HUES64 (cell line): Measurements from ENCODE around the gene SGCE.

ENCODE experiments used
- H3K27ac ChIP-seq: 2 replicates; pipeline ENCODE4 v1.7.0; 2013; ENCODE audit warnings: low read depth, low read length, inconsistent platforms
- H3K27me3 ChIP-seq: 2 replicates; pipeline ENCODE4 v1.6.1; 2013; ENCODE audit warnings: mild to moderate bottlenecking, low read length; ENCODE audit not compliant: insufficient read depth
- H3K36me3 ChIP-seq: 2 replicates; pipeline ENCODE4 v1.6.1; 2013; ENCODE audit warnings: mild to moderate bottlenecking, low read length; ENCODE audit not compliant: insufficient read depth
- H3K4me1 ChIP-seq: 2 replicates; pipeline ENCODE4 v1.6.1; 2013; ENCODE audit warnings: mild to moderate bottlenecking, low read length, moderate library complexity; ENCODE audit not compliant: insufficient read depth
- H3K4me3 ChIP-seq: 2 replicates; pipeline ENCODE4 v1.5.1; 2013; ENCODE audit warnings: mild to moderate bottlenecking, low read length, moderate library complexity
- H3K9ac ChIP-seq: 2 replicates; pipeline ENCODE4 v1.6.1; 2013; ENCODE audit warnings: mild to moderate bottlenecking, low read depth, low read length
- H3K9me3 ChIP-seq: 2 replicates; pipeline ENCODE4 v1.6.1; 2013; ENCODE audit warnings: low read depth, low read length; ENCODE audit not compliant: insufficient read depth
- WGBS: fragments of 150-250, 120-280 bp; methylation state at CpG from one replicate; pipeline ENCODE4 v1.1.7; 2013; ENCODE audit warnings: missing lambda C conversion rate; 5-methylcytosine and 5-hydroxymethylcytosine counted together

Gene SGCE

GRCh38 chr7:94642838-94643653, 12.9 kb downstream of the SGCE start:
- peaks cover 25% of the 10 kb centered on the region for H3K4me1 ChIP-seq
- no CpG with 5 or more reads among the region's 2 CpGs for WGBS
- no peak overlapping the region for H3K4me3 ChIP-seq
- H3K27me3 ChIP-seq = no peaks in the 10 kb centered on the region
- no peaks in the 10 kb centered on the region for H3K36me3 ChIP-seq
- no peak overlapping the region for H3K9ac ChIP-seq
- H3K9me3 ChIP-seq = no peaks in the 10 kb centered on the region
- H3K27ac ChIP-seq = no peak overlapping the region

DNA sequence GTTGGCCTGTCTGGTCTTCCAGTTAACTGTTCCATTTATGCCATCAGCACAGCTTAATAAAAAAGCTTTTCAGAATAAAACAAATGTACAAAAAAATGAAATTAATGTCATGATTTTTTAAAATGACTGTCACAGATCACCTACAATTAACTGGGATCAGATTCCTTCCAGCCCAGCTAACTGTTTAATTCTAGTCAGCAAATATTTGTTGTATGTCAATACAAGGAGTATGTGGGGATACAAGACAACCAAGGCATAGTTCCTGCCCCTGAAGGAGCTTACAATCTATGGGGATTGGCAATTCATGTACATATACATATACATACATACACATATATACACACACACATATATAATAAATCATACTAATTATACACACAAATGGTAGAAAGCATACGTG, 16.5 kb downstream of the SGCE start:
- Histone ChIP-seq H3K4me3 (no peak overlapping the region), H3K9ac (no peak overlapping the region), H3K9me3 (no peaks in the 10 kb centered on the region), H3K36me3 (no peaks in the 10 kb centered on the region), H3K27ac (no peak overlapping the region), H3K27me3 (no peaks in the 10 kb centered on the region), H3K4me1 (peaks cover 12% of the 10 kb centered on the region)
- WGBS = 91% methylated on average over 1 of the region's 1 CpG

DNA sequence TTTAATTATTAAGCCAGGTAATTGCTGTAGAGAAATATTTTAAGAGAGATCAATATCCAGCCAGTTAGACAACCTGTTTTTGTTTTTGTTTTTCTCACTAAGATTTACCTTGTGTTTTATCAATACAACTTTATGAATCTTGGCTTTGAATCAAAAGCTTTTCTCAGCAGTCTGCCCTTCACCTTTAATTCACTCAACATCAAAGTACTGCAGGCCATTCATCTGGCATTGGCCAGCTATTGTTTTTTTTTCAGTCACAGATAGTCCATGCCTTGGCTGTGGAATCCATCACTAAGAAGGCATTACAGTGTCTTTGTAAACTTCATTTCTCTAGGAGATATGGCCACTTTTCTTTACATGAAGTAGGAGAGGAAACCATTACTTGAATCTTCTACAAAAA, 20.2 kb downstream of the SGCE start:
- H3K9ac ChIP-seq = no peak overlapping the region
- no peak overlapping the region for H3K27ac ChIP-seq
- H3K36me3 ChIP-seq = no peaks in the 10 kb centered on the region
- peaks cover 17% of the 10 kb centered on the region for H3K4me1 ChIP-seq
- H3K27me3 ChIP-seq = no peaks in the 10 kb centered on the region
- H3K4me3 ChIP-seq = no peak overlapping the region
- no peaks in the 10 kb centered on the region for H3K9me3 ChIP-seq

GRCh38 chr7:94634502-94634901, 21.4 kb downstream of the SGCE start:
- WGBS = 96% methylated on average over 6 of the region's 6 CpGs
- H3K27me3 ChIP-seq = no peaks in the 10 kb centered on the region
- no peak overlapping the region for H3K27ac ChIP-seq
- no peak overlapping the region for H3K9ac ChIP-seq
- H3K4me1 ChIP-seq = peaks cover 19% of the 10 kb centered on the region
- H3K36me3 ChIP-seq = no peaks in the 10 kb centered on the region
- H3K9me3 ChIP-seq = no peaks in the 10 kb centered on the region
- no peak overlapping the region for H3K4me3 ChIP-seq

DNA sequence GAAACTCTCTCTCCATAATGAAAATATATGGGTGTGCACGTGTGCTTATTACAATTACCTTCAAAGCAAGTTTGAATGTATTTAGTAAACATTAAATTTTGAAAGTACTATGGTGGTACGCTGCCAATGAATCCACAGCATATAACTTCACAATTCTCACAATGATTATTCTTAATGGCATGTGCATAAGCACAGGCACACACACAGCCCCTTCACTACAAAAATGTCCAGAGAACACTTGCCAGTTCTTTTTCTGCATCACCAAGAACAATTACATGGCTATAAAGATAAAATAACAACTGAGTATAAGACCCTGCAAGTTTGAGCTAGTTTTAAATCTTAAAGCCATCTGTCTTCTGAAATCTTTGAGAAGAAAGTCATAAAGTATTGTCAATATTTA, 22.2 kb downstream of the SGCE start:
- Histone ChIP-seq H3K9me3 (no peaks in the 10 kb centered on the region), H3K36me3 (no peaks in the 10 kb centered on the region), H3K4me3 (no peak overlapping the region), H3K4me1 (peaks cover 19% of the 10 kb centered on the region), H3K27ac (no peak overlapping the region), H3K9ac (no peak overlapping the region), H3K27me3 (no peaks in the 10 kb centered on the region)
- WGBS = 94% methylated on average over 1 of the region's 2 CpGs

DNA sequence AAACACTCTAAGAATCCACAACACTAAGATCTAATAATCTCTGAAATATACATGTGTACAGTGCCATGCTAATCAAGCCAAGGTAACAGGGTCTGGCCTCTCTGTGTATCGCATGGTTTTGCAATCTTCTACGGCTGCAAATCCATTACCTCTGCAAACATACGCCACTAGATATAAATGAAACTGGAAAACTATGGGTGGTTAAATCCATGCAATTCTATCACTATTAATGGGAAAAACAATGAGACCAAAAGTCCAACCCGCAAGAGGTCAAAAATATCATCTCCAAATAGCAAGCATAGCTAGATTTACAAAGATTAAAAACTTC, 23.0 kb downstream of the SGCE start:
- Histone ChIP-seq H3K27ac (no peak overlapping the region), H3K36me3 (no peaks in the 10 kb centered on the region), H3K9ac (no peak overlapping the region), H3K4me1 (peaks cover 19% of the 10 kb centered on the region), H3K9me3 (no peaks in the 10 kb centered on the region), H3K4me3 (no peak overlapping the region), H3K27me3 (no peaks in the 10 kb centered on the region)
- WGBS = 88% methylated on average over 2 of the region's 4 CpGs

- H3K27ac ChIP-seq = no peak overlapping the region
- H3K9ac ChIP-seq = no peak overlapping the region
- no peaks in the 10 kb centered on the region for H3K36me3 ChIP-seq
- no peaks in the 10 kb centered on the region for H3K9me3 ChIP-seq
- peaks cover 19% of the 10 kb centered on the region for H3K4me1 ChIP-seq
- H3K4me3 ChIP-seq = no peak overlapping the region
- WGBS = 45% methylated on average over 5 of the region's 5 CpGs
- H3K27me3 ChIP-seq = no peaks in the 10 kb centered on the region
Measured at GRCh38 chr7:94632338-94633013, 23.5 kb downstream of the SGCE start.

GRCh38 chr7:94630855-94631254, 25.1 kb downstream of the SGCE start:
- Histone ChIP-seq H3K27ac (no peak overlapping the region), H3K9ac (no peak overlapping the region), H3K4me3 (no peak overlapping the region), H3K9me3 (no peaks in the 10 kb centered on the region), H3K4me1 (peaks cover 19% of the 10 kb centered on the region), H3K36me3 (no peaks in the 10 kb centered on the region), H3K27me3 (no peaks in the 10 kb centered on the region)
- 88% methylated on average over 1 of the region's 4 CpGs for WGBS

DNA sequence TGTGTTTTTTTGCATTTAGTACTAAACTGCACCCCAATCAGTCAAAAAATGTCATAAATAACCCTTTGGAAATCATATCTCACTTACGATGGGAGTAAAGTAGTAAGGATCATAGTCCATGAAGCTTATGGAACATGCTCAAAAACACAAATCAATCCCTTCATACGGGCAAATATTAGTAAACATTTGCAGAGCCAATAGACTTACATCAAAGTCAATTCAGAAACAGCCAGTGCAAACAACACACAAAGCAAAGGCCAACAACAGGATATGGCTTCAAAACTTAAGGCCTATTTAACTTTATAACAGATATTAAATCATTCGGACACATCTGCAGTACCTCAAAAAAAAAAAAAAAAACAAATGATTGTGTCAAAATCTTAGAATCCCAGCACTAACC, 32.1 kb downstream of the SGCE start:
- H3K27me3 ChIP-seq = no peaks in the 10 kb centered on the region
- peaks cover 7% of the 10 kb centered on the region; the same call in 1 of the 2 replicates for H3K4me1 ChIP-seq
- H3K9me3 ChIP-seq = no peaks in the 10 kb centered on the region
- 95% methylated on average over 3 of the region's 3 CpGs for WGBS
- H3K4me3 ChIP-seq = no peak overlapping the region
- H3K9ac ChIP-seq = no peak overlapping the region
- no peak overlapping the region for H3K27ac ChIP-seq
- no peaks in the 10 kb centered on the region for H3K36me3 ChIP-seq

DNA sequence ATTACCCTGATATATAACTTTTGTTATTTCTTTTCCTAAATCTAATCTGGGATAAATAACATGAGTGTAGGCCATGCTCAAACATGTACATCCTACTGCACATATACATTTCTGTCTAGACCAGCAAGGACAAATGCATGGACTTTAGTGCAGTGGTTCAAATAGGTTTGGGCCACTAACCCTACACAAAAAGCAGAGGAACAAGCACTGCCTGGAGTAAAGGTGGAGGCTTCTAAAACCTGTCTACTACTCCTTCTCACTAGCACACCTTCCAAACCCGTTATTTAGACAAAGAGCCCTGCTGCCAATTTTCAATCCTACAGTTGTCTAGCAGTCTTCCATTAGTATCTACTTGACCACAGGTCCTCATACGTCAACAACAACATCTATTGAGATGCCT, 34.8 kb downstream of the SGCE start:
- no peak overlapping the region for H3K9ac ChIP-seq
- WGBS = 92% methylated on average over 2 of the region's 2 CpGs
- H3K9me3 ChIP-seq = no peaks in the 10 kb centered on the region
- no peak overlapping the region for H3K27ac ChIP-seq
- H3K27me3 ChIP-seq = no peaks in the 10 kb centered on the region
- peaks cover 7% of the 10 kb centered on the region; the same call in 1 of the 2 replicates for H3K4me1 ChIP-seq
- peaks cover 8% of the 10 kb centered on the region; the same call in 1 of the 2 replicates for H3K36me3 ChIP-seq
- H3K4me3 ChIP-seq = no peak overlapping the region

GRCh38 chr7:94620703-94621118, 35.2 kb downstream of the SGCE start:
- WGBS = 79% methylated on average over 2 of the region's 2 CpGs
- H3K4me3 ChIP-seq = no peak overlapping the region
- H3K27ac ChIP-seq = no peak overlapping the region
- no peaks in the 10 kb centered on the region for H3K9me3 ChIP-seq
- no peak overlapping the region for H3K9ac ChIP-seq
- H3K4me1 ChIP-seq = peaks cover 6% of the 10 kb centered on the region; the same call in 1 of the 2 replicates
- no peaks in the 10 kb centered on the region for H3K27me3 ChIP-seq
- H3K36me3 ChIP-seq = peaks cover 8% of the 10 kb centered on the region; the same call in 1 of the 2 replicates
